OCI-LY1 (cell line): ENCODE data around the gene UBAP1.

Experiments
- H2AFZ ChIP-seq: fragments of 200-600 bp; sonication (generic), shearing (Covaris generic); 2 replicates; pipeline ENCODE4 v1.6.0; 2014; ENCODE audit warnings: antibody characterized with exemption, mild to moderate bottlenecking, low read length
- H3F3A ChIP-seq: fragments of 200-600 bp; sonication (generic), shearing (Covaris generic); 2 replicates; pipeline ENCODE4 v1.6.0; 2014; ENCODE audit warnings: mild to moderate bottlenecking, antibody characterized with exemption, low read length, moderate library complexity; ENCODE audit not compliant: insufficient read depth
- H3K27ac ChIP-seq: fragments of 200-600 bp; sonication (generic); 2 replicates; pipeline ENCODE4 v1.5.1; 2014; ENCODE audit warnings: low read length, mixed run types, mild to moderate bottlenecking, low read depth; ENCODE audit not compliant: poor library complexity, severe bottlenecking
- H3K27me3 ChIP-seq: fragments of 200-600 bp; sonication (generic); 2 replicates; pipeline ENCODE4 v1.6.0; 2014; ENCODE audit warnings: antibody characterized with exemption, mild to moderate bottlenecking, low read length, moderate library complexity; ENCODE audit not compliant: insufficient read depth
- H3K36me3 ChIP-seq: fragments of 200-600 bp; sonication (generic); 2 replicates; pipeline ENCODE4 v1.6.1; 2014; ENCODE audit warnings: mild to moderate bottlenecking, antibody characterized with exemption, low read length, moderate library complexity, mixed read lengths; ENCODE audit not compliant: insufficient read depth
- H3K4me1 ChIP-seq: fragments of 200-600 bp; sonication (generic); 2 replicates; pipeline ENCODE4 v1.5.1; 2014; ENCODE audit warnings: mild to moderate bottlenecking, low read length, moderate library complexity; ENCODE audit not compliant: insufficient read depth, severe bottlenecking
- H3K4me2 ChIP-seq: fragments of 200-600 bp; sonication (generic), shearing (Covaris generic); 2 replicates; pipeline ENCODE4 v1.6.1; 2014; ENCODE audit warnings: low read length
- H3K4me3 ChIP-seq: fragments of 200-600 bp; sonication (generic); 2 replicates; pipeline ENCODE4 v1.5.1; 2014; ENCODE audit warnings: low read length, low read depth, mild to moderate bottlenecking, mixed read lengths; ENCODE audit not compliant: poor library complexity, severe bottlenecking
- H3K79me2 ChIP-seq: fragments of 200-600 bp; shearing (Covaris generic); 2 replicates; pipeline ENCODE4 v1.6.1; 2016; ENCODE audit warnings: mixed run types, low read length, mixed read lengths; ENCODE audit not compliant: insufficient read depth
- H3K9ac ChIP-seq: fragments of 200-600 bp; sonication (generic), shearing (Covaris generic); 2 replicates; pipeline ENCODE4 v1.6.1; 2014; ENCODE audit warnings: mild to moderate bottlenecking, low read length, mixed read lengths
- H3K9me2 ChIP-seq: fragments of 200-600 bp; sonication (generic), shearing (Covaris generic); 2 replicates; pipeline ENCODE4 v1.6.1; 2014; ENCODE audit warnings: low read depth, mild to moderate bottlenecking, low read length, mixed read lengths
- H3K9me3 ChIP-seq: fragments of 200-600 bp; shearing (Covaris generic); 2 replicates; pipeline ENCODE4 v1.6.1; 2014; ENCODE audit warnings: low read length, mixed read lengths
- H4K20me1 ChIP-seq: fragments of 200-600 bp; sonication (generic), shearing (Covaris generic); 2 replicates; pipeline ENCODE4 v1.6.0; 2016; ENCODE audit warnings: mild to moderate bottlenecking, low read length; ENCODE audit not compliant: insufficient read depth
- CTCF ChIP-seq: fragments of 200-600 bp; sonication (generic), shearing (Covaris generic); IDR thresholded peaks from 2 replicates; pipeline ENCODE4 v1.5.1; 2017; ENCODE audit warnings: mild to moderate bottlenecking, antibody characterized with exemption, low read length, moderate library complexity, mixed read lengths
- EZH2 ChIP-seq: fragments of 200-600 bp; sonication (generic), shearing (Covaris generic); IDR thresholded peaks from 2 replicates; pipeline ENCODE4 v1.8.0; 2017; ENCODE audit warnings: borderline replicate concordance, mixed run types, mild to moderate bottlenecking, antibody characterized with exemption, low read length, moderate library complexity, mixed read lengths

Gene UBAP1

DNA sequence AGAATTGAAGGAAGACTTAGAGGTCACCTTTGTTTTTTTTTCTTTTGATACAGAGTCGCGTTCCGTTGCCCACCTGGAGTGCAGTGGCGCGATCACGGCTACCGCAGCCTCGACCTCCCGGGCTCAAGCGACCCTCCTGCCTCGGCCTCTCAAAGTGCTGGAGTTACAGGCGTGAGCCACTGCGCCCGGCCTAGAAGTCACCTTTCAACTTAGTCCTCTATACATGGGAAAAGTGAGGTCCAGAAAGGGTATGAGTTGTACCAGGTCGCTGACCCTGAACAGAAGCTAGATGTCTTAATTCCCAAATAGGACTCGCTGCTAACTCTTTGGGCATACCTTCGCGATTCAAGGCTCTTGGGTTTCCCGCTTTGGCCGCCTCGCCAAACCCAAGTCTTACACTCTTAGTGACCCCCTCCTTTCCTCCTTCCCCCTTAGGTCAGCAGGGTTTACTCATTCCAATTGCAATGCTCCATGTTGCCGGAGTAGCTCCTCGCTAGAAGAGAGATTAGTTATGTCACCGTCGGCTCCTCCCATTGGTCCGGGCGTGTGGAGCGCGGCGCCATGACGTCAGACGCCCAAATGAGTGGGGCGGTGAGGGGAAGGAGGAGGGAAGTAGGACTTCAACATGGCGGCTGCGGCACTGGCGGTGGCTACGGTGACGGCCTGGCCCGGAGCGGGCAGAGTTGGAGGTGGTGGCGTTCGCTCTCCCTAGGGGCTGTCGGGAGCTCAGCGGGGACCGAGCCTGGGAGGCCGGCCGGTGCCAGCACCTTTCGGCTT is at the start of gene UBAP1:
Gene UBAP1, plus strand, starts transcription at position 608 of the 777 bp plus-strand sequence. CDS start 41,872 bp downstream, outside the sequence.
- Histone ChIP-seq H4K20me1 (no peaks in the 10 kb centered on the region), H3K27ac (peak within 1 kb of the TSS; percentile 66), H3K4me2 (peak within 1 kb of the TSS; percentile 91), H3K4me3 (peak within 1 kb of the TSS; percentile 85), H3K79me2 (peaks cover 39% of the 10 kb centered on the region), H3F3A (no peaks in the 10 kb centered on the region), H3K36me3 (peaks cover 1% of the 10 kb centered on the region), H3K9ac (peak within 1 kb of the TSS; percentile 89), H3K4me1 (peaks cover 17% of the 10 kb centered on the region), H3K9me2 (no peaks in the 10 kb centered on the region), H3K9me3 (no peaks in the 10 kb centered on the region), H2AFZ (0 out of 2 replicates have a peak within 1 kb of the TSS, but pooled peaks have one; percentile 2), H3K27me3 (no peaks in the 10 kb centered on the region)
- TF ChIP-seq CTCF (no peak; the same call in 1 of the 2 replicates), EZH2 (no peak)

DNA sequence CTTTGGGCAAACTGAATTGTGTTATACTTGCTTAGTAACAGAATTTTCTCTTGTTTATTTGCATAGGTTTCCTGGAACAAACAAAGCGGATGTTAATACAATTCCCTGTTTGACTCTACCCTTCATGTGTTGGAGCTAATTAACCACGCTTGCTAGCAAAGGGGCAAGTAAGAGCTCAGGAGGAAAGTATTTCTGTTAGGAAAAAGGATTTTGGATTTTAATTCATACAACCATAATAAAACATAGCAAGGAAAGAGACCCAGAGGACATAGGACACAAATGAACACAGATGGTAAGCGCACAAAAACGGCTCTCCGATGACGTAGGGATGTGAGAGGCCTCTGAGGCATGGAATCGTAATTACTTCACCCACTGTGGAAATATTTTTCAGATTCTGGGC is 47.3 kb upstream of the UBAP1 start:
- Histone ChIP-seq H3K27ac (no peak overlapping the region), H3K9ac (no peak overlapping the region), H3K36me3 (no peaks in the 10 kb centered on the region), H3K27me3 (no peaks in the 10 kb centered on the region), H3K9me2 (no peaks in the 10 kb centered on the region), H3K4me3 (no peak overlapping the region), H4K20me1 (no peaks in the 10 kb centered on the region), H3K9me3 (no peaks in the 10 kb centered on the region), H3K4me1 (peaks cover 25% of the 10 kb centered on the region), H3K4me2 (no peak overlapping the region), H3K79me2 (no peaks in the 10 kb centered on the region), H2AFZ (no peak overlapping the region), H3F3A (no peaks in the 10 kb centered on the region; the same call in 1 of the 2 replicates)
- no peak for TF ChIP-seq EZH2
- TF ChIP-seq CTCF = no peak

DNA sequence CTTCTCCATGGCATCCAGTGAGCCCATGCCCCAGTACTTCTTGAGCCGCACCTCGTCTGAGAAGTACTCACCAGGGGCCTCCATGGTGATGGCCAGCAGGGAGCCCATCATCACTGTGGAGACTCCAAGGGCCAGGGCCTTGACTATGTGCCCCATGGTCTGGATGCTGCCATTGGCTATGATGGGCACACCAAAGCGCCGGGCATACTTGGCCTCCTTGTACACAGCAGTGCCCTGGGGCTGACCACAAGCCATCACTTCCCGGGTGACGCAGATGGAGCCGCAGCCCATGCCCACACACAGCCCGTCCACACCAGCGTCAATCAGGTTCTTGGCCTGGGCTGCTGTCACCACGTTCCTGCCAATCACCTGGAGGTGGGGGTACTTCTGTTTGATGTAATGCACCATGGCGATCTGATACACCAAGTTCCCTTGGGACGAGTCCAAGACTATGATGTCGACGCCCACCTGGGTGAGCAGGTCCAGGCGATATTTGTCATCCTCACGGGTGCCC is 45.4 kb upstream of the UBAP1 start:
- no peak for TF ChIP-seq EZH2
- no peak for TF ChIP-seq CTCF
- H3K79me2 ChIP-seq = no peaks in the 10 kb centered on the region

More for the DNA sequence above, 45.4 kb upstream of the UBAP1 start:
- Histone ChIP-seq H3K9ac (no peak overlapping the region), H3K27ac (no peak overlapping the region), H3K27me3 (no peaks in the 10 kb centered on the region), H3K9me2 (no peaks in the 10 kb centered on the region), H3K4me2 (no peak overlapping the region), H3K4me1 (peaks cover 9% of the 10 kb centered on the region), H2AFZ (no peak overlapping the region), H4K20me1 (no peaks in the 10 kb centered on the region), H3K4me3 (no peak overlapping the region), H3K9me3 (no peaks in the 10 kb centered on the region), H3K36me3 (no peaks in the 10 kb centered on the region), H3F3A (no peaks in the 10 kb centered on the region; the same call in 1 of the 2 replicates)
